GM19397 (cell line): Measurements from ENCODE around the gene EPHB2.

ENCODE experiments used
- ATAC-seq: cut with Tn5 transposase; IDR thresholded peaks from one replicate; pipeline ENCODE4 v1.9.1; 2021; ENCODE audit warnings: mild to moderate bottlenecking, moderate library complexity; ENCODE audit not compliant: unreplicated experiment

EPHB2 gene

DNA sequence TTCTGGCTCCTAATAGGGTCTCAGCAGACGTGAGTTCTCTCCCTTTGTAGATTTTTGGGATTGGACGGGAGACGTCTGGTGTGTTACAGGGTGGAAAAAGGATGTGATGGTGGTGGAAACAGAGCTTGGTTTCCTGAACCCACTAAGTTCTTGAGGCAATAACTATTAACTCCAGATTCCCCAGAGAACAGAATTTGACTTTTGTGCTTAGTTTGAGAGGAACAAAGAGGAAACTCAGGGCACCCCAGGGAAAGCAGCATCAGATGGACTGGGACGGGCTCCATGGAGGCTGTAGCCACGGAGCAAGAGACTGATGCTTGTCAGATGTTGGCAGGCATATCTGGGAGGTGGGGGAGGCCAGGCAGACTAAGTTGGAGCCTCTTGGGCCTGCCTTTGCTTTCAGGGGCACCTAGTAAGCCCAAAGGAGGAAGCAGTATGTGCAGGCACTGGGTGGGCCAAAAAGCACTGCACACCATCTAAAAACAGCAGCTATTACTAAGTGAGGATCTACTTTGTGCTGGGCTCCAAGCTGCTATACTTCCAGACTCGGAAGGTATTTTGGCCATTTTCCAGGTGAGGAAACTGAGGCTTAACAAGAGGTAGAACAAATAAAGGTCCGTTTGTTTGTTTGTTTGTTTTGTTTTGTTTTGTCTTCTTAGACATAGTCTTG is 66.9 kb downstream of the EPHB2 start:
- ATAC-seq = no peak

DNA sequence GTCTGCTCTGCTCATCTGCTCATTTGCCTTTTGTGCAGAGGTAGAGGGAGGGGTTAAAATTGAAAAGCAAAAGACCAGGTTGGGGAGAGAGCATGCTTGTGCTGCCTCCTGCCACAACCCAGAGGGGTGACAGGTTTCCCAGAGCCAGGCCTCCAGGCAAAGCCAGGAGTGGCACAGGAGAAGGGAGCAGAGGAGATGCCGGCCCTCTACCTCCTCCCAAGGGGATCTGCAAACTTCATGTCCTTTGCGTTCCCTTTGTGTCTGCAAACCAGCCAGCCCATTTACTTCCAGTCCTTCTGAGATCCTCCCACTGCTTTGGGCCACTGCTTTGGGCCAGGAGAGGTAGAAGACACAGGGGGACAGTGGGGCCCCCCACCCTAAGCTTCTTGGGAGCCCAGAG is 67.8 kb downstream of the EPHB2 start:
- no peak for ATAC-seq

DNA sequence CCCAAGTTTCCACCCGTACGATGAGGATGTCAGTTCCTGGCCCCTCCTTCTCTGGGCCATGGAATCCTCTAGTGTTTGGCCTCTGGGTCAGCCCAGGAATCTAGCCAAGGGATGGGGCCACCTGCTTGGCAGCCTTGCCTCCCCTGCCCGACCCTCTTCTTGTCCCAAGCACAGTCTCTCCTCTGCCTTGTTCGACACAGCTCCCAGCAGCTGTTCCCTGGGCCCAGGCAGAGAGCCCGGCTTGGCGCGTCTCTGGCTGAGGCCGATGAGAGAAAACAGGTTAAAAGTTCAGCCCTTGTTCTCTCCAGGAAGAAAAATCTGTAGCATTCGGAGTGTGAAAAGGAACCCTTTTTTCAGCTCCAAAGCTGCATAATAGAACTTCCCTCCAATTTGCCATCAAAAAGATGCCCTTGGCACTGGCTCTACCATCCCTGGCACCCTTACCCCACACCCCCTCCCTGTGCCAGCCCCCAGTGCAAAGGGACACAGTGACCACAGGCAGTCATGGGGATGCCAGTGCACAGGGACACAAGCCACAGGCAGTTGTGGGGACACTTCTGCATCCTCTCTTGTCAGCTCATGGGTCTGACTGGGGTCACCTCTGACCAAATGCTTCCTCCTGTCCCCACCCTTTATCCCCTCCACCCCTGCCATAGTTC is 68.4 kb downstream of the EPHB2 start:
- ATAC-seq = no peak

DNA sequence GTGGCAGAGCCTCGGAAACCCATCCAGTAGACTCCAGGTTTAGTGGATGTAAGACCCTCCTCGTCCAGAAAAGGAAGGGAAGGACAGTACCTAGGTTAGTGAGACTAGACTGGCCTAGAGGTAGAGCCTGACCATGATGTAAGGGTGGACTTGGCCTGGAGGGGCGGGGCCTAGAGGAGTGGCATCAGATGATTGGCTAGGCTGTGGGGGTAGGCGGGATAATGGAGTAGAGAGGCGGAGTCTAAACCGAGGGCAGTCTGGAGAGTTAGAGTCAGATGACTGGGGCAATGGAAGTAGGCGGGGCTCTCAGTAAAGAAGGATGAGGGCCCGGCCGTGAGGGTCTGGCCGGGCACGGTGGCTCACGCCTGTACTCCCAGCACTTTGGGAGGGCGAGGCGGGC is 70.1 kb downstream of the EPHB2 start:
- ATAC-seq = no peak

DNA sequence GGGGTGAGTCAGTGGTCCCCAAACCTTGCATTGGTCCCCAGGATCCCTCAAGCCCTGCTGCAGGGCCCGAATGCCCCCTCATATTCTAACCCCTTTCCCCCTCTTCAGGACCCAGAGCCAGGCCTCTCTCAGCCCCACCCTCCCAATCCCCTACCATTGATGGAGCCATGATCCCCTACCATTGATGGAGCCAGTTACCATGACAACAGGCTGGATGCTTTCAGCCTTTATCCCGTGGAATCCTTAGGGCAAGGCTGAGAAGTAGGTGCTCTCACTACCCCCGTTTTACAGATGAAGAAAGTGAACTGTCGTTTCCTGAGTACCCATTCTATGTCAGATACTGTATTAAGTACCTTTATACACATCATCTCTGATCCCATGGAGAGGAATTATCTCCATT is 70.8 kb downstream of the EPHB2 start:
- ATAC-seq = no peak

DNA sequence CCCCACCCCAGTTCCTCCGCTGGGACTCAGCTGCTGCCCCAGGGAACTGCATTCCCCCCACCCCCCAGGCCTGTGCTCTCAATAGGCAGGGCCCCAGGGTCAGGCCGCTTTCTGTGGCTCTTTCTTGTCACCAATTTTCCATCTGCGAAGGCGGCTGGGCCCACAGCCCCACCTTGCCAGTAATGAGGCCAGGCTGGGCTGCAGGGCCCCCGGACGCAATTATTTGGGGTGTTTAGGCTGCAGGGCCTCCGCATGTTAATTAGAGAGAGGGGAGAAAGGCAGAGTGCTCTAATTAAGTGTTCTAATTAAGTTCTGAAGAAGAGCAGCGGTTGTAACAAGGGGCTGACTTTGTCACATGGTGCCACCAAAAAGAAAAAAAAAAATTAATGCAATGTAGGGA is 71.8 kb downstream of the EPHB2 start:
- no peak for ATAC-seq

DNA sequence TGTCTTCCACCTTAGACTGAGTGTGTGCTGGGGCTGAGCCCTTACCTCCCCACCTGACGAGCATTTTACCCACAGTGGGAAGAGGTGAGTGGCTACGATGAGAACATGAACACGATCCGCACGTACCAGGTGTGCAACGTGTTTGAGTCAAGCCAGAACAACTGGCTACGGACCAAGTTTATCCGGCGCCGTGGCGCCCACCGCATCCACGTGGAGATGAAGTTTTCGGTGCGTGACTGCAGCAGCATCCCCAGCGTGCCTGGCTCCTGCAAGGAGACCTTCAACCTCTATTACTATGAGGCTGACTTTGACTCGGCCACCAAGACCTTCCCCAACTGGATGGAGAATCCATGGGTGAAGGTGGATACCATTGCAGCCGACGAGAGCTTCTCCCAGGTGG is 73.7 kb downstream of the EPHB2 start:
- no peak for ATAC-seq

DNA sequence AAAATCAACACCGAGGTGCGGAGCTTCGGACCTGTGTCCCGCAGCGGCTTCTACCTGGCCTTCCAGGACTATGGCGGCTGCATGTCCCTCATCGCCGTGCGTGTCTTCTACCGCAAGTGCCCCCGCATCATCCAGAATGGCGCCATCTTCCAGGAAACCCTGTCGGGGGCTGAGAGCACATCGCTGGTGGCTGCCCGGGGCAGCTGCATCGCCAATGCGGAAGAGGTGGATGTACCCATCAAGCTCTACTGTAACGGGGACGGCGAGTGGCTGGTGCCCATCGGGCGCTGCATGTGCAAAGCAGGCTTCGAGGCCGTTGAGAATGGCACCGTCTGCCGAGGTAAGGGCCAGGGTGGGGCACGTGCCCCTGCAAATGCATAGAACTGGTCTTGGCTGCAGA is 74.1 kb downstream of the EPHB2 start:
- ATAC-seq = no peak

DNA sequence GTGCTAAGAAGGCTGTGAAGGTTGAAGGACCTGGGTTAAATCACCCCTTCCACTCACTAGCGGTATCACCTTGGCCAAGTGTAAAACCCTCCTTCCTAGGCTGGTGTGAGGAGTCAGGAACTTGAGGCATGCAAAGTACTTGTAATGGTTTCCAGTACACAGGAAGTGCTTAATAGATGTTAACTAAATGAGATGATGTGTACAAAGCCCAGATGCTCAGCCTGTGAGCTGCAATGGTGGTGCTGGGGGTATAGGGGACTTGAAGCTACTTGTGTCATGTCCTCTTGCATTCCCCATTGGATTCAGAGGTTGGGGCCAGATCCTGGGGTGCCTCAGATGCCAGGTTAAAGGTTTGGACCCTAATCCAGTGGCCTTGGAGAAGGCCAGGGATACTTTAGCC is 75.5 kb downstream of the EPHB2 start:
- no peak for ATAC-seq

DNA sequence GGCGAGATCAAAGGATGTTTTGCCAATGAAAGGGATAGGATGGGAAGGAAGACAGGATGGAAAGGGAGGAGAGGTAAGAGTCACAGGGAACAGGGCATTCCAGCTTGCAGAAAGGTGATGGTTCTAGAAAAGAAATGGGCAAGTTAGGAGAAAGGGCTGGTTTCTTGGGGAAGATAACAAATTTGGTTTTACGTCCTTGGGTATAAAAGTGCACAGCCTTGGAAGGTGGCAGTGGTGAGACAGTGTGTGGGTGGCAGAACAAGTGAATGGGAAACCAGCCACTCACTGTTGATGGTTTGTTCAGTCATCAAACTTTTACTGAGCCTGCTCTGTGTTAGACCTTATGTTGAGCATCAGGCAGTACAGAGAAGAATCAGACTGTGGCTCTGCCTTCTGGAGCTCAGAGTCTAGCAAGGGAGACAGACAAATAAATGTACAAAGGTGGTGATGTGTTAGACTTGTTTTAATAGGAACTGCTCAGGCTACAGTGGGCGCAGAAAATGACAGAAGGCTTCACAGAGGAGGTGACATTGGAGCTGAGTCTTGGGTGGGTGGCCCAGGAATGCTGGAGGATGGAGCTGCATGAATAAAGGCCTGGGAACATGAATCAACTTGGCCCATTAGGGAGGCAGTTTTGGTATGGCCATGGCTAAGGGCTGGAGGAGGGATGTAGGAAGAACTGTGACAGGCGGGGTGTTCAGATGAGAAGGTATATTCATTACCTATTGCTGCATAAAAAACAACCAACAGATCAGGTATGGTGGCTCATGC is 76.3 kb downstream of the EPHB2 start:
- no peak for ATAC-seq

DNA sequence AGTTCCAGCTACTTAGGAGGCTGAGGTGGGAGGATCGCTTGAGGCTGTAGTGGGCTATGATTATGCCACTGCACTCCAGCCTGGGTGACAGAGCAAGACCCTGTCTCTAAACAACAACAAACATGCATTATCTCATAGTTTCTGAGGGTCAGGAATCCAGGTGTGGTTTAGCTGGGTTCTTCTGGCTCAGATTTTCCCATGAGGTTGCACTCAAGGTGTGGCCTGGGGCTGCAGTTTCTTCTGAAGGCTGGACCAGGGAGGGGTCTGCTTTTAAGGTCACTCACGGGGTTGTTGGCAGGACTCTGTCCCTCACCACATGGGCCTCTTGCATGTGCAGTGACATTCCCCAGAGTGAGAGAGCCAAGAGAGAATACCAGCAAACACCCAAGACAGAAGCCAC is 77.0 kb downstream of the EPHB2 start:
- ATAC-seq = no peak

DNA sequence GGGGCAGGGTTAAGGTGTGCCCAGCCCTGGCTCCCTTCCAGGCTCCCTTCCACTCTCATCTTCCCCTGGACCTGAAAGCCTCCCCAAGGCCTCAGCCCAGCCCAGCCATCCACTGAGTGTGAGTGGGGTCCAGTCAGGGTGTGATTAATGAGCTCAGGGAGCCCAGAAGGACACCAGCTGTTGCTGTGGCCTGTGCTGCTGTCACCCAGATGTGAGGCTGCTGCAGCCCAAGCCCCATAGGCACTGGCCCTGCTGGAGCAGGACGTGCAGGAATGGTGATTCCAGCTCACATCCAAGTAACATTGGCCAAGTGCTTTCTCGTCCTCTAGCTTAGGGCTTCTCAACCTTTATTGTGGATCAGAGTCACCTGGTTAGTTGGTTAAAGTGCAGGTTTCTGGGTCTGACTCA is 77.6 kb downstream of the EPHB2 start:
- ATAC-seq = no peak

DNA sequence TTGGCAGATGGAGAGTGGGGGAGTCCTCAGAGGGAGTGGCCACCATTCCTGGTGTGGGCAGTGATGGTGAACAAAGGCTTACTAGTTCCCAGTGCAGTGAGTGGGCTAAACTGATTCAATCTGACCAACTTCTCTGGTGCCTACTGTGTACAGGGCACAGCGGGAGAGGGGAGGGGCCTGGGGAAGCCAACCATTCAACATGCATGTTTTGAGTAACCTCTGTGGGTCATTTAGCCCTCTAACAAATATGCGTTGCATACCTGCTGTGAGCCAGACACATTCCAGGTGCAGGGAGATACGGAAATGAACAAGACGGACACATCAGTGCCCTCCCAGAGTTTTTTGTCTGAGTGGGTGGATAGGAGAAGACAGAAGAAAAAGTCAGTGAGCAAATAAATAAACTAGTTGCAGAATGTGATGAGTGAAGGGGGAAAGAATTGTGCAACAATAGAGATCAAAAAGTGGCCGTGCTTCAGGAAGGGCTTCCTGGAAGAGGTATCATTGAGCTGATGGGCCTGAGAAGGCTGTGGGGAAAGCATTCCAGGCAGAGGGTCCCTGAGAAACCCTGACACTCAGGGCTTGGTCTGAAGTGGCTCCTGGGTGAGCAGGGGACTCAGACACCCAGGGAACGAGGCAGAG is 78.8 kb downstream of the EPHB2 start:
- no peak for ATAC-seq

DNA sequence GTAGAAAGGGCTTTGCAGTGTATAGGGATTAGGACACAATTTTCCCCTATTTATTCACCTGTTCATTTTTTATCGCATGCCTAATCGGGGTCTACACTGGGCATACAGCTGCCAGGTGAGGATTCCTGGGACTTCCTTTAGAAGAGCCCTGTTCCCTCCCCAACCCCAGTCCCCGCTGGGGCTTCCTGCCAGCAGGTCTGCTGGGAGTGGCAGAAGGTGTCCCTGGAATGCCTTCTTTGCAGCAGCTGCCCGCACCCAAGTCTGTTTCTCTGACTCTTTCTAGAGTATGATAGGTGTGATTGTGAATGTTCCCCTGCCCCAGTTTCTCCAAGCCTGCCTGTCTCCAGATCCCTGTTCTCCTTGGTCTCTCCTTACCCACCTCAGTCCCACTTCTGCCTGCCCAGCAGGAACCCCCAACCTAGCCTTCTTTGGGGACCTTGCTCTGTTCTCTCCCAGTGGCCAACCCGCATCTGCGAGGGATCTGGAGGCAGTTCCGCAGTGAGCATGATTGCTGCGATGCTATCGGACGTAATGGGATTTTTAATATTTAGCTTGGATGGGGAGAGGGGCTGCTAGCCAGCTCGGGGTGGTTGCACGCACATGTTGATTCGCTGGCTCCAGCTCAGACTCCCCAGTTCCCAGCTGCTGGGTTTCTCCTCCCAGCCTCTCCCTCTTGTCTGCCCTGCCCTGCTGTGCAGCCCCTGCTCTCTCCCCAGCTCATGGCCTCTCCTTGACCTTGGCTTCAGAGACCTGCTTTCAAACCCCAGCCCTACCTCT is 79.8 kb downstream of the EPHB2 start:
- no peak for ATAC-seq

DNA sequence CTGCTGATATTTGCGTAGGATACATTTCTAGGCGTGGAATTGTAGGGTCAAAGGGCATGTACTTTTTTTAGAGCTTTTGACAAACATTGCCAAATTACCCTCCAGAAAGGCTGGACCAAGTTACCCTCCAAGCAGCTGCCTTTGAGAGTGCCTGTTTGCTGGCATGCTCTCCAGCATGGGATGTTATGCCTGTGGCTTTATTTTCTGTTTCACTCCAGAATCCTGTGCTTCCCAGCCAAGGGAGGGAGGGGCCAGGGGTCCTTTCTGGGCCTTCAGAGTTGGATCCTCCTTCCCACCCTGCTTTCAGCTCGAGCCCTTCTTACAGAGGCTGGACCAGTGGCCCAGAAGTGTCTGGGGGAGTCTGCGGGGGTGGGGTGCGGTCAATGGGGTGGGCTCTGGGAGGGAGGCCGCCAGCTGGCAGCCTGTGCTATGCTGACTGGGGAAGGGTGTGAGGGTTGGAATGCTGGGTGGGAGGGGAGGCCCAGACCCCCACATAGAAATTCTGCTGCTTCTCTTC is 81.2 kb downstream of the EPHB2 start:
- no peak for ATAC-seq

DNA sequence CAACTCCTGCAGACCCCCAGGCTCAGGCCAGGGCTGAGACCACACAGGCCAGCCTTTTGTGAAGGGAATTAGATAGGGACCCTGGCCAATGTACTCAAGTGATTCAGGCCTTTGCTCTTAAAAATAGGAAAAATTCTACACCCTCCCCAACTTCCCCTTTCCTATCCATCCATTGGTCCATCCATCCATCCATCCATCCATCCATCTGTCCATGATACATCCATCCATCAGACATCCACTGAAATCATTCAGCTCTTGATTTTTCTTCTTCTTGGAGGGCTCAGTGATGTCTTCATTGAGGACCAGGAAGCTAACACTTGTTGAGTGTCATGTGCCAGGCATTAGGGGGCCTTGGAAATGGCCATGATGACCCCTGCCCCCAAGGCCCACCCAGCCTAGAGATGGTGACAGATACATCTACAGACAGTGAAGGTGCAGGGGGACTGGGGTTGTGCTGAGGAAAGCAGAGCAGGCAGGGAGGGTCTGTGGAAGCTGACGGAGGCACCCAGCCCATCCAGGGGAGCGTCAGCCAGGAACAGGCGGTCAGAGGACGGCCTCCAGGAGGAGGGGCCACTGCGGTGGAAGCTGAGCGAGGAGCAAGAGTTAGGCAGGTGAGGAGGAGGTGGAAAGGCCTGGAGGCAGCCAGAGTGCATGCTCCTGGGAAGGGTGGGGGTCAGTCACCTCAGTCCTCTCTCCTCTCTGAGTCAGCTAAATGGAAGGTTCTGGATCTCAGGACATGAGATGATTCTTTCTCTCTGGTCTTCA is 81.9 kb downstream of the EPHB2 start:
- no peak for ATAC-seq

DNA sequence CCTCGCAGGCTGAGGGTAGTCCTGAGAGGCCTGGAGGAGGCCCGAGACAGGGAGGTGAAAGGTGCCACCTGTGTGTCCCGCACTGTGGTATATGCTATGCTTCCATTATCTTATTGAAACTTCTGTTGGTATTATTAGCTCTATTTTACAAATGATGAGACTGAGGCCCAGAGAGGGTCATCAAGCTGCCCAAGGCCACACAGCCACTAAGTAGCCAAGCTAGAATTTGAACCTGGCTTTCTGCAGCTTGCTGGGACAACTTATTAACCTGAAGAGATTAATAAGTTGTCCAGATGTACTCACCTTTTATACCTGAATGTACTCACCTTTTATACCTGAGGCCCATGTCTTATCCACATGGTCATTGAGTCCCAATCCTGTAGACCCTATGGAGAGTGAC is 83.0 kb downstream of the EPHB2 start:
- ATAC-seq = no peak

DNA sequence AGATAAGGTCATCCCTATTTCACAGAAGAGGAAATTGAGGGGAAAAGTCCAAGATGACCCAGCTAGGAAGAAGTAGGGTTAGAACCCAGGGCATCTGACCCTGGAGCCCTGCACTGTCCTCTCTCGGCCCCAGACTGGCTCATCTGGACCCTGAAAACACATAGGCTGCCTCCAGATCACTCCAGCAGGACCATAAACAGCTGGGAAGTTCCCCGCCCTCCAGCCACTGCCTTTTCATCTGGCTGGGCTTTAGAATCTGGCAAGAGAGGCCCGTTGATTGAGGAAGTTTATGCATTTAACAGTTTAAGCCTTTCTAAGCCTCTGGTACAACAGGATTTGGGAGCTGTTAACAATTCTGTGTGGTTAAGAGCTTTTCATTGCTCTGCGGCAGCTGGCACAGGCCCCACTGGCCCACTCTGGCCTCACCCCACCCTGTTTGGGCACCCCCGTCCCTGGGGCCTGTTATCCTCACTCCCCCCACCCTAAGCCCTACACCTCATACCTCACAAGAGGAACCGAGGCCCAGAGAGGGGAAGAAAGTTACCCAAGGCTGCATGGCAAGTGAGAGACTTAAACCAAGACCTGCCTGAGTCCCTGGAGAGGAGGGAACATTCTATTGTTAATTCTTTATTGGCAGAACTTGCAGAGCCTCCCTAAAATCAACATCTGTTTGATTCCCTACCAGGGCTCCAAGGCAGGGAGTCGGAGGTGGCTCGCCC is 84.2 kb downstream of the EPHB2 start:
- no peak for ATAC-seq

DNA sequence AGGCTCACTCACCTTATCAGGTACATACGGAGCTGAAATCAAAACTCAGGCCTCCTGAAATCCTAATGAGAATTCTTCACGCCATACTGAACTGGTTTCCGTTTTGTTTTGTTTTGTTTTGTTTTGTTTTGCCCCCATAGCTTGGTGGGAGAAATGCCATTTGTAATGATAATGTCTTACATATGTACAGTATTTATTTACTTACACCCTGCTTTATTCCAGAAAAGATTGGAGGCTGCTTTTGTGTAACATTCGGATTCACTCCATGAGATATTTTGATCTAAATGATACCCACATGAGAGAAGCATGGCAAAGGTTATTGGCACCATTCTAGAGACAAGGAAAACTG is 84.7 kb downstream of the EPHB2 start:
- ATAC-seq = no peak
